ENCODE results near the gene TBC1D5.

TBC1D5 gene

DNA sequence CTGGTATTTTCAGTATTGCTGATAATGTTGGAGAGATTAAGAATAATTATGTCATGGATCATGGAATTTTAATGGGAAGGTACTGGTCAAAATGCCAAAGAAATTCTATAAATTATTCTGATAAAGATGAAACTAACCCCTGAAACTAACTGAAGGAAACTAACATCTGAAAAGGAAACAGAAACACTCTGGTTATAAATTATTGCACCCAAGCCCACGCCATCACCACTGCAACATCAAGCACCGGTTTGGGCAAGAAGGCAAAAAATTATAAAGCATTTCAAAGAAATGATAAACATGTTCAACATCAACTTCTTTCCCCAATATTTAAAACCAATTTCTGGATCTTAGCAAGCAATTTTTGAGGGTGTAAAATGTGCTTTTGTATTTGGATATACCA is 372.5 kb downstream of the TBC1D5 start:
- Histone ChIP-seq H3K4me2 (ENCODE audit: low read length) (no peak overlapping the region), H3K79me2 (ENCODE audit: control insufficient read depth, low read length) (no peaks in the 10 kb centered on the region), H3K27ac (ENCODE audit: low read depth, low read length) (no peak overlapping the region), H3F3A (ENCODE audit: control insufficient read depth, insufficient read depth) (no peaks in the 10 kb centered on the region), H3K9me2 (replicated peaks; ENCODE audit: control insufficient read depth, low read length) (no peaks in the 10 kb centered on the region), H3K4me1 (ENCODE audit: control insufficient read depth, low read length) (no peaks in the 10 kb centered on the region), H3K4me3 (ENCODE audit: low read length) (no peak overlapping the region), H3K36me3 (ENCODE audit: control insufficient read depth, low read length) (peaks cover 19% of the 10 kb centered on the region), H3K27me3 (ENCODE audit: control insufficient read depth, low read length) (no peaks in the 10 kb centered on the region), H3K9me3 (ENCODE audit: control insufficient read depth, insufficient read depth, low read length) (no peaks in the 10 kb centered on the region), H4K20me1 (ENCODE audit: control insufficient read depth, insufficient read depth, low read depth, low read length) (no peaks in the 10 kb centered on the region)
- TF ChIP-seq, protein P1, sequence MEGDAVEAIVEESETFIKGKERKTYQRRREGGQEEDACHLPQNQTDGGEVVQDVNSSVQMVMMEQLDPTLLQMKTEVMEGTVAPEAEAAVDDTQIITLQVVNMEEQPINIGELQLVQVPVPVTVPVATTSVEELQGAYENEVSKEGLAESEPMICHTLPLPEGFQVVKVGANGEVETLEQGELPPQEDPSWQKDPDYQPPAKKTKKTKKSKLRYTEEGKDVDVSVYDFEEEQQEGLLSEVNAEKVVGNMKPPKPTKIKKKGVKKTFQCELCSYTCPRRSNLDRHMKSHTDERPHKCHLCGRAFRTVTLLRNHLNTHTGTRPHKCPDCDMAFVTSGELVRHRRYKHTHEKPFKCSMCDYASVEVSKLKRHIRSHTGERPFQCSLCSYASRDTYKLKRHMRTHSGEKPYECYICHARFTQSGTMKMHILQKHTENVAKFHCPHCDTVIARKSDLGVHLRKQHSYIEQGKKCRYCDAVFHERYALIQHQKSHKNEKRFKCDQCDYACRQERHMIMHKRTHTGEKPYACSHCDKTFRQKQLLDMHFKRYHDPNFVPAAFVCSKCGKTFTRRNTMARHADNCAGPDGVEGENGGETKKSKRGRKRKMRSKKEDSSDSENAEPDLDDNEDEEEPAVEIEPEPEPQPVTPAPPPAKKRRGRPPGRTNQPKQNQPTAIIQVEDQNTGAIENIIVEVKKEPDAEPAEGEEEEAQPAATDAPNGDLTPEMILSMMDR (IDR thresholded peaks at IDR 0.05; ENCODE audit: low read depth, low read length, poor library complexity, severe bottlenecking), result no peak
- TF ChIP-seq EZH2phosphoT487 (IDR thresholded peaks at IDR 0.05; ENCODE audit: borderline replicate concordance, low read length), result no peak

DNA sequence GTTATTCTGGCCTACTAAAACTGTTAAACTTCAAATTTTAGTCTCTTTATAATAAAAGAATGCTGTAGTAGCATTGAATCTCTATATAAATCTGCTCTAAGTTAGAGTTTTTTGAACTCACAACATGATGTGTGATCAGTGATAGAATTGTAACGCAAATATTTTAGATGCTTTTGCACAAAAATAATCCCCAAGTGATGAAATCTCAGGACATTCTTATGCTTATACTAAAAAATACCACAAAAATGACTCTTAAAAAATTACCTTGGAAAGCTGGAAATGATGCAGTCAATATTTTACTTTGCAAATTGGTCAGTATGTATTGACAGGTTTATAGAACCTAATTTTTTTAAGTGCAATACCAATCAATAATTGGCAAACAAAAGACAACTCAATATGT is 375.3 kb downstream of the TBC1D5 start:
- Histone ChIP-seq H4K20me1 (ENCODE audit: control insufficient read depth, insufficient read depth, low read depth, low read length) (no peaks in the 10 kb centered on the region), H3K36me3 (ENCODE audit: control insufficient read depth, low read length) (peaks cover 11% of the 10 kb centered on the region), H3K9me3 (ENCODE audit: control insufficient read depth, insufficient read depth, low read length) (no peaks in the 10 kb centered on the region), H3F3A (ENCODE audit: control insufficient read depth, insufficient read depth) (no peaks in the 10 kb centered on the region), H3K4me3 (ENCODE audit: low read length) (no peak overlapping the region), H3K27me3 (ENCODE audit: control insufficient read depth, low read length) (no peaks in the 10 kb centered on the region), H3K4me2 (ENCODE audit: low read length) (no peak overlapping the region), H3K9me2 (replicated peaks; ENCODE audit: control insufficient read depth, low read length) (no peaks in the 10 kb centered on the region), H3K27ac (ENCODE audit: low read depth, low read length) (no peak overlapping the region), H3K4me1 (ENCODE audit: control insufficient read depth, low read length) (no peaks in the 10 kb centered on the region), H3K79me2 (ENCODE audit: control insufficient read depth, low read length) (no peaks in the 10 kb centered on the region)
- TF ChIP-seq EZH2phosphoT487 (IDR thresholded peaks at IDR 0.05; ENCODE audit: borderline replicate concordance, low read length), result no peak
- TF ChIP-seq, protein P1 (IDR thresholded peaks at IDR 0.05; ENCODE audit: low read depth, low read length, poor library complexity, severe bottlenecking), result no peak

DNA sequence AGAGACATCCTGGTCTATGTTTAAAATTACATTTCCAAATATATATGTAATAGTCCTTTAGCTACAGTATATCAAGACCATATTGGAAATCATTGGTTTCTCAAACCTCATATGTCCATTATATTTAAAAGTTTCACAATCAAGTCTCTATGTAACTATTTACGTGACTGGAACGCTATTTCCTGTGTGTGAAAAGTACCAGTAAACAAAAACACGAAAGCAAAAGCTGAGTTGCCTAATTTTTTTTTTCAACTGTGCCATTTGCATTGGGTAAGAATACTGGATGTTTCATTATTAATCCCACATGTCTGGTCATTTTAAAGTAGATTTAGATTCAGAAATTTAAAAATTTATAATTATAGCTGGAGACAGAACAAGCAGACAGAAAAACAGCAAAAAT is 381.4 kb downstream of the TBC1D5 start:
- Histone ChIP-seq H3K27me3 (ENCODE audit: control insufficient read depth, low read length) (no peaks in the 10 kb centered on the region), H3K4me3 (ENCODE audit: low read length) (no peak overlapping the region), H3K79me2 (ENCODE audit: control insufficient read depth, low read length) (no peaks in the 10 kb centered on the region), H3F3A (ENCODE audit: control insufficient read depth, insufficient read depth) (no peaks in the 10 kb centered on the region), H3K9me3 (ENCODE audit: control insufficient read depth, insufficient read depth, low read length) (no peaks in the 10 kb centered on the region), H3K36me3 (ENCODE audit: control insufficient read depth, low read length) (no peaks in the 10 kb centered on the region), H3K27ac (ENCODE audit: low read depth, low read length) (no peak overlapping the region), H3K9me2 (replicated peaks; ENCODE audit: control insufficient read depth, low read length) (no peaks in the 10 kb centered on the region), H3K4me2 (ENCODE audit: low read length) (no peak overlapping the region), H4K20me1 (ENCODE audit: control insufficient read depth, insufficient read depth, low read depth, low read length) (no peaks in the 10 kb centered on the region), H3K4me1 (ENCODE audit: control insufficient read depth, low read length) (no peaks in the 10 kb centered on the region)
- TF ChIP-seq EZH2phosphoT487 (IDR thresholded peaks at IDR 0.05; ENCODE audit: borderline replicate concordance, low read length), result no peak
- TF ChIP-seq, protein P1 (IDR thresholded peaks at IDR 0.05; ENCODE audit: low read depth, low read length, poor library complexity, severe bottlenecking), result no peak

DNA sequence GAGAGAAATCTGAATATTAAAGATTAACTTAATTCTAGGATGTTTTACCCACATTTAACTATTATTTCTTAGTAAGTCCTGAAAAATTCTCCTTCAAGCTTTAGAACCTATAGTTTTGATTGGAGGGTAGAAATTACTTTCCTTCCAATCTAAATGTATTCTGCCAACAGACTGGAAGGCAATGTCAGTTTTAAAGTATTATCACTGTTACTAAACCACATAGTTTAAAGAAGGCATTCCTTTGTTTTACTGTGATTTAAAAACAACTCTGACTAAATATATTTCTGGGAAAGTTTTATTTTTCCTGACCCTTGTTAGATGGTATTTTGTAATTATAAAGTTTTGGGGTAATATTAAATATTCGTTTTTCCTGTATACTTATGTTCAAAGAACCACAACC is 382.5 kb downstream of the TBC1D5 start:
- H3K27me3 ChIP-seq (ENCODE audit: control insufficient read depth, low read length), result no peaks in the 10 kb centered on the region
- TF ChIP-seq, protein P1 (IDR thresholded peaks at IDR 0.05; ENCODE audit: low read depth, low read length, poor library complexity, severe bottlenecking), result no peak
- TF ChIP-seq EZH2phosphoT487 (IDR thresholded peaks at IDR 0.05; ENCODE audit: borderline replicate concordance, low read length), result no peak
- H3K27ac ChIP-seq (ENCODE audit: low read depth, low read length), result no peak overlapping the region
- H3K9me2 ChIP-seq (replicated peaks; ENCODE audit: control insufficient read depth, low read length), result no peaks in the 10 kb centered on the region
- H3F3A ChIP-seq (ENCODE audit: control insufficient read depth, insufficient read depth), result no peaks in the 10 kb centered on the region
- no peak overlapping the region for H3K4me2 ChIP-seq (ENCODE audit: low read length)
- H3K36me3 ChIP-seq (ENCODE audit: control insufficient read depth, low read length), result no peaks in the 10 kb centered on the region
- no peaks in the 10 kb centered on the region for H3K9me3 ChIP-seq (ENCODE audit: control insufficient read depth, insufficient read depth, low read length)
- no peaks in the 10 kb centered on the region for H3K4me1 ChIP-seq (ENCODE audit: control insufficient read depth, low read length)
- no peaks in the 10 kb centered on the region for H3K79me2 ChIP-seq (ENCODE audit: control insufficient read depth, low read length)
- no peaks in the 10 kb centered on the region for H4K20me1 ChIP-seq (ENCODE audit: control insufficient read depth, insufficient read depth, low read depth, low read length)
- H3K4me3 ChIP-seq (ENCODE audit: low read length), result no peak overlapping the region
